ENCODE results near the gene SMPD3. TPM values are rescaled to one million over a fixed set of nuclear protein-coding genes. Genes with fewer than 3 reads are reported as not detected.

The SMPD3 gene
- total RNA-seq, 1 experiment from 2014 or later = 0.04 TPM

DNA sequence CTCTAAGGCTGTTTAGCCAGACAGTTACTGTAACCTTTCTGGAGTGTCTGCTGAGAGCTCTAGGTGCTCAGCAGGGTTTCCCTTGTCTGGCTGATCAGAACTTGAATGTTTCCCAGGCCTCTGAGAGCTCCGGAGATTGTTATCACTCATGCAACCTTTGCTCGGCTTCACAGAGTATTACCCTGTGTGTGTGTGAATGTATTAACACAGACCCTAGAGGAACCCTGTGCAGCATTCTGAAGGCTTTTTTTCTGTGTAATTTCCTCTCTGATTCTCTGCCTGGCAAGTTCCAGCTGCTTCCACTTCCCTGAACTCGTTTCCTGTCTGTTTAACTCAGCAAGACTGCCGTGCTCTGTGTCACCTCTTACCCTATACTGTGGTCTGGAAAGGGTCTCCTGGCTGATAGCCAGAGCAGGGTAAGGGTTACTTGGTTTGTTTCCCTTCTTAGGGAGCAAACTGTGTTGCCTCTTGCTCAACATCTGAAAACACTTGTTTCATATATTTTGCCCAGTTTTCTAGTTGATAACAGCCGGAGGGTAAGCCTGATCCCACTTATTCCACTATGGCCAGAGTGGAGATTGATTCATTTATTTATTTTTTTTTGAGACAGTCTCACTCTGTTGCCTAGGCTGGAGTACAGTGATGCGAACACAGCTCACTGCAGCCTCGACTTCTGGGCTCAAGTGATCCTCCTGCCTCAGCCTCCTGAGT lies 115.7 kb downstream of the SMPD3 start:
- no peaks in the 10 kb centered on the region; the same call in 1 of the 2 replicates for H3K4me1 ChIP-seq
- no peak for DNase-seq
- no peak overlapping the region for H3K4me3 ChIP-seq
- H3K27me3 ChIP-seq = no peaks in the 10 kb centered on the region
- H3K36me3 ChIP-seq = 0 out of 2 replicates have a peak, but pooled peaks cover 3% of the 10 kb centered on the region
- H3K9me3 ChIP-seq (replicated peaks) = no peaks in the 10 kb centered on the region
- no peak overlapping the region for H3K27ac ChIP-seq

DNA sequence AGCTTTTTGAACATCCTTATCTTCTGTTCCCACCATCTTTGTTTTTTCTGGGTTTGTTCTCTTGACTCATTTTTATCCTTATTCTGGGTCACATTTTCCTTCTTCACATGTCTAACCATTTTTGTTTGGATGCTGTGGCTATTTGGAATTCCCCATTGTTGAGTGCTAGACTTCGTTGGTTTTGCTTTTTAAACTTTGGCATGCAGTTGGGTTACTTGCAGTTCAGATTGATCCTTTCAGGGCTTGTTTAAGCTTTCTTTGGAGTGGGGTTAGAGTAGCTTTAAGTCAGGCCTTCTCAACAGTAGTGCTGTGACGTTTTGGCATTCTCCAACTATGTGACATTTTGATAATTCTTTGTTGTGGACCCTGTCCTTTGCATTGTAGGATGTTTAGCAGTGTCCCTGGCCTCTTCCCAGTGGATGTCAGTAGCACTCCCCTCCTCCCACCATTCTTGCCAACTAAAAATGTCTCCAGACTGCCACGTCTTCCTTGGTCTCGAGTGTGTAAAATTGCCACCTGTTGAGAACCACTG lies 116.4 kb downstream of the SMPD3 start:
- no peaks in the 10 kb centered on the region; the same call in 1 of the 2 replicates for H3K4me1 ChIP-seq
- no peaks in the 10 kb centered on the region for H3K9me3 ChIP-seq (replicated peaks)
- H3K4me3 ChIP-seq = no peak overlapping the region
- H3K36me3 ChIP-seq = 0 out of 2 replicates have a peak, but pooled peaks cover 3% of the 10 kb centered on the region
- no peaks in the 10 kb centered on the region for H3K27me3 ChIP-seq
- H3K27ac ChIP-seq = no peak overlapping the region
- DNase-seq = no peak

DNA sequence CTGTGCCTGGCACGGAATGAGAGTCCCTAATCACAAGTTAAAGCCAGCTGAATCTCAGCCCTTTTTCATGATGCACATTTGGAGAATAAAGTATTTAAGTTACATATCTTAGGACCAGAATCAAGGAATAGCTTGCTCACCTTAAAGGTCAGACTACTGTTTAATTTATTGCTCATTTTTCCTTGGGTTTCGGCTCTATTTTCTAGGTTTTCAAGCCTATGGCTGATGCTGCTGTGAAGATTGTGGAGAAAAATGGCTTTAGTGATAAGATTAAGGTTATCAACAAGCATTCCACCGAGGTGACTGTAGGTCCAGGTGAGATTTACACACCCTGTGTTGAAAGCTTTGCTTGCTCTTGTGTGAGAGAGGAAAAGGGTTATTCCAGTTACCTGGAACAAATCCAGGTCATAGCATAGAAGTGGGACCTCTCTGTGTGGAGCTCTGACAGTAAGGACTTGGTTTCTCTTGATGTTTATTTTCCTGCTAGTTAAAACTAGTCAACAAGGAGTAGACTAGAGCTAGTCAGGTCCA lies 119.4 kb downstream of the SMPD3 start:
- no peak overlapping the region for H3K27ac ChIP-seq
- H3K4me3 ChIP-seq = no peak overlapping the region
- no peaks in the 10 kb centered on the region; the same call in 1 of the 2 replicates for H3K4me1 ChIP-seq
- H3K27me3 ChIP-seq = no peaks in the 10 kb centered on the region
- peaks cover 3% of the 10 kb centered on the region; the same call in 1 of the 2 replicates for H3K36me3 ChIP-seq
- DNase-seq = no peak
- no peaks in the 10 kb centered on the region for H3K9me3 ChIP-seq (replicated peaks)

GRCh38 chr16:68328151-68328859 lies 120.0 kb downstream of the SMPD3 start:
- Histone ChIP-seq H3K4me1 (no peaks in the 10 kb centered on the region; the same call in 1 of the 2 replicates), H3K27ac (no peak overlapping the region), H3K9me3 (replicated peaks) (no peaks in the 10 kb centered on the region), H3K27me3 (no peaks in the 10 kb centered on the region), H3K36me3 (peaks cover 3% of the 10 kb centered on the region; the same call in 1 of the 2 replicates), H3K4me3 (no peak overlapping the region)
- peak; percentile 72 to 82 for DNase-seq

DNA sequence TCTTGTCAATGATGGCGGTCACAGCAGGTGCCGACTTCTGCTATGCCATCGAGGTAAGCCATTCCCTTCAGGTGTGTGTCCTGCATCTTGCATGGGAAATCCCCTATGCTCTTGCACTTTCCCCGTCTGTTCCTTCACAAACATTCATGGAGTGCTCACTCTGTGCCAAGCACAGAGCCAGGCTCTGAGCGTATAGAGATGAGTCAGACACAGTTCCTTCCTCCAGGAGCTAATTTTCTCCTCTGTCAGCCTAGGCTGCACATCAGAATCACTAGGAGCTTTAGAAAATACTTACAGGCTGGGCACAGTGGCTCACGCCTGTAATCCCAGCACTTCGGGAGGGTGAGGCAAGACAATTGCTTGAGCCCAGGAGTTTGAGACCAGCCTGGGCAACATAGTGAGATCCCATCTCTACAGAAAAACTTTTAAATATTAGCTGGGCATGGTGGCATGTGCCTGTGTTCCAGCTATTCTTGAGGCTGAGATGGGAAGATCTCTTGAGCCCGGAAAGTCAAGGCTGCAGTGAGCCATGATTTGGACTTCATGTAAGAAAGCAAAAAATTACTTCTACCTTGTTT lies 123.4 kb downstream of the SMPD3 start:
- no peaks in the 10 kb centered on the region; the same call in 1 of the 2 replicates for H3K4me1 ChIP-seq
- H3K27me3 ChIP-seq = no peaks in the 10 kb centered on the region
- no peak for DNase-seq
- no peaks in the 10 kb centered on the region for H3K9me3 ChIP-seq (replicated peaks)
- peaks cover 3% of the 10 kb centered on the region; the same call in 1 of the 2 replicates for H3K36me3 ChIP-seq
- no peak overlapping the region for H3K4me3 ChIP-seq
- no peak overlapping the region for H3K27ac ChIP-seq

DNA sequence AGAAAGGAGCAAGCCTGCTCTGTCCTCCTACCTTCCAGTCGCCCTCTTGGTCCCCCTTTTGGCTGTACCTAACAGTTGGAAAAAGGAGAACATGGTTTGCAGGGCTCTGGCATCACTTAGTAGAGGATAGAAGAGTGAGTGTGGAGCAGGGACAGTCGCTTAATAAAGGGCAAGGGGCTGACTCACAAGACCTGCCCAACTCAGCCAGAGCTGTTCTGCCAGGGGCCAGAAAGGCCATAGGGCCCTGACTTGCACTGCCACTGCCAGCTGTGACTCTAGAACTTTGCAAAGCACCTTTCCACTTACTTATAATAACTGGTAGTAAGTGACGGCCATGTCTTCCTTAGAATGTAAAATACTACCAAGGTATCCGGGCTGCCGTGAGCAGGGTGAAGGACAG lies 124.0 kb downstream of the SMPD3 start:
- H3K9me3 ChIP-seq (replicated peaks) = no peaks in the 10 kb centered on the region
- no peaks in the 10 kb centered on the region; the same call in 1 of the 2 replicates for H3K4me1 ChIP-seq
- H3K36me3 ChIP-seq = peaks cover 3% of the 10 kb centered on the region; the same call in 1 of the 2 replicates
- H3K4me3 ChIP-seq = no peak overlapping the region
- DNase-seq = no peak
- H3K27ac ChIP-seq = no peak overlapping the region
- no peaks in the 10 kb centered on the region for H3K27me3 ChIP-seq

GRCh38 chr16:68319185-68319908 lies 129.0 kb downstream of the SMPD3 start:
- H3K27ac ChIP-seq = no peak overlapping the region

GRCh38 chr16:68313116-68313515 lies 135.2 kb downstream of the SMPD3 start:
- no peaks in the 10 kb centered on the region; the same call in none of the 2 replicates for H3K36me3 ChIP-seq
- no peak for DNase-seq

More at GRCh38 chr16:68319185-68319908, 129.0 kb downstream of the SMPD3 start:
- Histone ChIP-seq H3K36me3 (no peaks in the 10 kb centered on the region), H3K4me3 (no peak overlapping the region), H3K4me1 (no peaks in the 10 kb centered on the region), H3K27me3 (no peaks in the 10 kb centered on the region), H3K9me3 (replicated peaks) (no peaks in the 10 kb centered on the region)
- no peak for DNase-seq

DNA sequence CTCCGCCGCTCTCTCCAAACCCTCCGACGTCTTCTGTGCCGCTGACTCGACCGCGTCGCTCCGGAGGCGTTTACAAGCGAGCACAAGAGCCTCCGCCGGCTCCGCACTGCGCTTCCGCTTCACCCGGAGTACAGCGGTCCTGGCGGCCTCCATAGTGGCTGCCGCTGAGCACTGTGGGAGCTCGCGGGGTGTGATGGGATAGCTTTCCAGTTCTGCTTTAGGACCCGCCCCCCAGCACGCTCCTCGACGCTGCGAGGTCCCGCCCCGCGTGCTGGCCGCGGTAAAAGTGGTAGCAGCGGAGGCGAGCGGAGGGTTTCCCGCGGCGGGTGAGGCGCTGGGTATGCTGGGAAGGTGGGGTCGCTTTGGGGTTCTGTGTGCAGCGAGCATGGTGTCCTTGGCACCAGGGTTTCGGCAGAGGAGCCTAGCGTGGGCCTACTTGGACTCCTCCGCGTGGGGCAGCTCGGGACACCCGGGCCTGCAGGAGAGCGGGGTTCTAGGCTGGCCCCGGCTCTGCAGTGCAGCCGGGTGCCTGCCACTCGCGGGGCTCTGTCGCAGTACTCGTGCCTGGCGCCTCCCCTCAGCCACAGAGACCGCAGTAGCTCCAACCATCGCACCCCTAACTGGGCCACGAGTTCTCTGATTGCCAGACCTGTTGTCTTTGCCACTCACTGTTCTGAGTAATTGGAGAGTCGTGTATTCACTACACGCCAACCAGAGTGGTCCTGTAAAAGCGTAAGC lies 137.4 kb downstream of the SMPD3 start, which contains the start of the genes PRMT7 and SLC7A6OS:
TSS of gene PRMT7 (plus strand) at position 246 of the 738 bp plus-strand sequence. CDS start 4,961 bp downstream, outside the sequence.
TSS of gene SLC7A6OS (minus strand) at position 173 of the 738 bp plus-strand sequence. CDS start at position 153, 20 bp downstream.
- Histone ChIP-seq H3K4me3 (peak within 1 kb of the TSS; percentile 81), H3K36me3 (no peaks in the 10 kb centered on the region; the same call in none of the 2 replicates), H3K9me3 (replicated peaks) (no peaks in the 10 kb centered on the region), H3K27me3 (no peaks in the 10 kb centered on the region), H3K4me1 (no peaks in the 10 kb centered on the region), H3K27ac (peak within 1 kb of the TSS; percentile 78)
- peak; percentile 89 for DNase-seq

More at GRCh38 chr16:68313116-68313515, 135.2 kb downstream of the SMPD3 start:
- H3K27me3 ChIP-seq = no peaks in the 10 kb centered on the region
- H3K4me3 ChIP-seq = no peak overlapping the region
- H3K9me3 ChIP-seq (replicated peaks) = no peaks in the 10 kb centered on the region
- no peak overlapping the region for H3K27ac ChIP-seq
- no peaks in the 10 kb centered on the region for H3K4me1 ChIP-seq

DNA sequence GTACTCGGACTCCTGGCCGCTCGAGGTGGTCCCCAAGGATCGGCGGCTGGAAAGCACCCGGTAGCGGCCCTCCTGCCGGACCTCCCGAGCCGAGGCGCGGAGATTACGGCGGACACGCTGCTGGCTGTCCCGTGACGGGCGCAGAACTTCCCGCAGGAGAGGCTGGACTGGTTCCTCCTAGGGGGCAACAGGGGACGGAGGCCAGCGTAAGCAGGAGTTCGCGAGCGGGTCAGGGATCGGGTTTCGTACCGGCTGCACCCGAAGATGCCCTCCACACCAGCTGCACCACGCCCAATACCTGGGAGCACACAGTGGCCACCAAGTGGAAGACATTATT lies 137.9 kb downstream of the SMPD3 start:
- Histone ChIP-seq H3K9me3 (replicated peaks) (no peaks in the 10 kb centered on the region), H3K27ac (peak overlapping the region; percentile 78), H3K4me3 (peak overlapping the region; percentile 81), H3K4me1 (no peaks in the 10 kb centered on the region), H3K27me3 (no peaks in the 10 kb centered on the region), H3K36me3 (no peaks in the 10 kb centered on the region; the same call in none of the 2 replicates)
- DNase-seq = peak in 1 of 2 experiments; percentile 41

- H3K36me3 ChIP-seq = no peaks in the 10 kb centered on the region; the same call in none of the 2 replicates
- DNase-seq = no peak
- no peaks in the 10 kb centered on the region for H3K27me3 ChIP-seq
- H3K27ac ChIP-seq = peak overlapping the region; percentile 78; the same call in 1 of the 2 replicates
- H3K4me3 ChIP-seq = peak overlapping the region; percentile 81
- H3K9me3 ChIP-seq (replicated peaks) = no peaks in the 10 kb centered on the region
- no peaks in the 10 kb centered on the region for H3K4me1 ChIP-seq
Observed at GRCh38 chr16:68309799-68310198, 138.5 kb downstream of the SMPD3 start.
